HT1080 (cell line): Measurements from ENCODE around the gene TRPM2. TPM values are rescaled to one million over a fixed set of nuclear protein-coding genes. Genes with fewer than 3 reads are reported as not detected.

ENCODE experiments used
- DNase-seq: peaks from one replicate; pipeline ENCODE4 v3.0.0-alpha.2; 2015; ENCODE audit warnings: low read depth
- total RNA-seq: library from RNA; depleted of rRNA; stranded (reverse); fragments of >200 nt; shearing (Covaris generic); gene quantifications from 2 replicates; pipeline ENCODE4 v1.2.3, GENCODE V29; 2014

Gene TRPM2
- total RNA-seq, 1 experiment from 2014 or later = 1.4 TPM

DNA sequence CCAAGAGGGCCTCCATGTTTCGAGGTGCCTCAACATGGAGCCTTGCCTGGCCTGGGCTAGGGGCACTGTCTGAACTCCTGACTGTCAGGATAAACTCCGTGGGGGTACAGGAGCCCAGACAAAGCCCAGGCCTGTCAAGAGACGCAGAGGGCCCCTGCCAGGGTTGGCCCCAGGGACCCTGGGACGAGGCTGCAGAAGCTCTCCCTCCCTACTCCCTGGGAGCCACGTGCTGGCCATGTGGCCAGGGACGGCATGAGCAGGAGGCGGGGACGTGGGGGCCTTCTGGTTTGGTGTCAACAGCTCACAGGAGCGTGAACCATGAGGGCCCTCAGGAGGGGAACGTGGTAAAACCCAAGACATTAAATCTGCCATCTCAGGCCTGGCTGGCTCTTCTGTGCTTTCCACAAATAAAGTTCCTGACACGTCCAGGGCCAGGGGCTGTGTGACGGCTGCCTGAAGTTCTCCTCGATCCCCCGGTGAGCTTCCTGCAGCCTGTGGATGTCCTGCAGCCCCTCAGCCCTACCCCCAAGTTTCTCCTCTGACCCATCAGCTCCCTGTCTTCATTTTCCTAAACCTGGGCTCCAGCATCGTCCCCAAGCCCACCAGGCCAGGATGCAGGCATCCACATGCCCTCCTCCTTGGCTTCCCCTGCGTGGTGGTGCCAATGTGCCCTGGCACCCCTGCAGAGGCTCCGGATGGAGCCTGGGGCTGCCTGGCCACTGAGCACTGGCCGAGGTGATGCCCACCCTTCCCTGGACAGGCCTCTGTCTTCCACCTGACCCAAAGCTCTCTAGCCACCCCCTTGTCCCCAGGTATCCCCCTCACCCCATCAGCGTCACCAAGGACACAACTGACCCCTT, 89.1 kb downstream of the TRPM2 start:
- DNase-seq = no peak

DNA sequence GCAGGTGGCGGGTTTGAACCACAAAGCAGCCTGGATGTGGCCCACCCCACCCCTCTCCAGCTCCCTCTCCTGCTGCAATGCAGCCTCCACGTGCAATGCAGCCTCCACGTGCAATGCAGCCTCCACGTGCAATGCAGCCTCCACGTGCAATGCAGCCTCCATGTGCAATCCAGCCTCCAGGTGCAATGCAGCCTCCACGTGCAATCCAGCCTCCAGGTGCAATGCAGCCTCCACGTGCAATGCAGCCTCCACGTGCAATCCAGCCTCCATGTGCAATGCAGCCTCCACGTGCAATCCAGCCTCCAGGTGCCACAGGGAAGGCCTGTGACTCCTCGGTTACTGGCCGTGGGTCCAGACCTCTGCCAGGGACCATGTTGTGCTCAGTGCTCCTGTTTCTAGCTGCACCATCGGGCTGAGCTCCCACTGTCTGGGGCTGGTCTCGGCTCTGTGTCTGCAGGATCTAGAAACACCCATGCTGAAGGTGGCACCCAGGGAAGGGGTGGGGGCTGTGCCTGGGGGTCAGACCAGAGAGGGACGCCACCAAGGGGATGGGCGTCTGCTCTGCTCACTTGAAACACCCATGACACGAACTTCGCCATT, 90.0 kb downstream of the TRPM2 start:
- no peak for DNase-seq

GRCh38 chr21:44443891-44444285, 90.5 kb downstream of the TRPM2 start:
- DNase-seq = no peak

- no peak for DNase-seq
Observed at GRCh38 chr21:44444286-44444931, 91.0 kb downstream of the TRPM2 start.

GRCh38 chr21:44445145-44445812, 91.9 kb downstream of the TRPM2 start:
- no peak for DNase-seq

- DNase-seq = no peak
Observed at GRCh38 chr21:44448651-44449131, 95.3 kb downstream of the TRPM2 start.

DNA sequence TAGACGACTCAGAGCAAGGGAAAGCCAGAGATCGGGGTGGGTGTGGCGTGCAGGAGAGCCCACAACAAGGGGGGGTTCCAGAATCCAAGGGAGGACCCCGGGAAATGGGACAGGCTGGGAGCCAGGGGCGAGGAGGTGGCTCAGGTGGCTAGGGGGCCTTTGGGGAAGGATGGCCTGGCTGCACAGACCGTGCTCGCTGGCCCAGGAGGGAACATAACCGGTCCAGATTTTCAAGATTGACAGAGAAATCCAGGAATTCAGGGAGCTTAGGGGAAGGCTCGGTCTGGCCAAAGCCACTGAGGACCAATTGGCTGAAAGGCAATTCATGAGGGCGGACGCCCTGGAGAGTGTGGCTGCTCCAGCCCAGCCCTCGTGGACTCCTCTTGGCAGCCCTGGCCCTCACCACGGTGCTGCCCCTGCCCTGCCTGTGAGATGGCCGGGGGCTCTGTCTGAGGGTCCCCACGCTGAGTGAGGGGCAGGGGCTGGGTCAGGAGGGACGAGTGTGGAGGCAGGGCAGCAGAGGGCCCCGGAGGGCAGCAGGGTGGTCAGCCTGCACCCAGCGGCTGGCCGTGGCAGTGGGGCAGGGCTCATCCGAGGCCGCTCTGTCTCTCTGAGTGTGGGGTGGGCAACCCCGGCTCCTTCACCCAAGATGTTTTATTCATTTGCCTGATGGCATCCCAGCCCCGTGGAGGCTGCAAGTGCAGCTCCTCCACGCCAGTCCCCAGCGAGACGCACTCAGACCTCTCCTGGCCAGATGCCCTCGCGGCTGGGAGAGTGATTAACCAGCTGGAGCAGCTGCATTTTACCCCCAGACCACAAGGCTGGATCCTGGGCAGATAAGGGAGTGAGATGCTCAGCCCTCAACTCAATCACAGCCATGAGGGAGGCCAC, 96.3 kb downstream of the TRPM2 start:
- DNase-seq = no peak

GRCh38 chr21:44450402-44450801, 97.0 kb downstream of the TRPM2 start:
- no peak for DNase-seq

GRCh38 chr21:44450999-44451398, 97.6 kb downstream of the TRPM2 start:
- no peak for DNase-seq

GRCh38 chr21:44453120-44453519, 99.7 kb downstream of the TRPM2 start:
- no peak for DNase-seq

GRCh38 chr21:44454058-44454457, 100.6 kb downstream of the TRPM2 start:
- DNase-seq = no peak

GRCh38 chr21:44454747-44455523, 101.5 kb downstream of the TRPM2 start, which contains the start of gene LRRC3:
LRRC3 (plus strand) TSS chr21:44455510; CDS start chr21:44456645, 1,135 bp downstream.
- DNase-seq = no peak

GRCh38 chr21:44455524-44456213, 102.2 kb downstream of the TRPM2 start:
- DNase-seq = no peak

DNA sequence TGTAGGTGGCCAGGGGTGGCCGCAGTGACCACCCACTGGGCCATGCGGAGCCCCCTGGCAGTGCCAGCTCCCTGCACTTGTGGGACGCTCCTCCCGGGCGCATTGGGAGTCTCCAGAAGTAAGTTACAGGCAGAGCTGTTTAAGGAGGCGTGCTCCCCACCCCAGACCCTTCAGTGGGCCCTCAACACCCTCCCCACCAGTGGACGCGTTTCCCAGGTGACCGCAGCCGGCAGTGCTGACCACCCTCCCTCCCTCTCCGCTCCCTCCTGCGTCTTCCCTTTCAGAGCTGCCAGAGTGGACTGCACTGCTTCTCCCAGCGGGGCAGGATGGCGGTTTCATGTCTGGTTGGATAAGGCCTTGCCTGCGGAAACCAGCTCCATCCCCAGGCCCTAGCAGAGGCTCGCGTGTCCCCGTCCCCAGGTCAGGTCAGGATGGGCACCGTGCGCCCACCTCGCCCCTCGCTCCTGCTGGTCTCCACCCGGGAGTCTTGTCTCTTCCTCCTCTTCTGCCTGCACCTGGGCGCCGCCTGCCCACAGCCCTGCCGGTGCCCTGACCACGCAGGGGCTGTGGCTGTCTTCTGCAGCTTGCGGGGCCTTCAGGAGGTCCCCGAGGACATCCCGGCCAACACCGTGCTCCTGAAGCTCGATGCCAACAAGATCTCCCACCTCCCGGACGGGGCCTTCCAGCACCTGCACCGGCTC, 102.9 kb downstream of the TRPM2 start:
- DNase-seq = no peak

GRCh38 chr21:44456915-44457736, 103.7 kb downstream of the TRPM2 start:
- no peak for DNase-seq

DNA sequence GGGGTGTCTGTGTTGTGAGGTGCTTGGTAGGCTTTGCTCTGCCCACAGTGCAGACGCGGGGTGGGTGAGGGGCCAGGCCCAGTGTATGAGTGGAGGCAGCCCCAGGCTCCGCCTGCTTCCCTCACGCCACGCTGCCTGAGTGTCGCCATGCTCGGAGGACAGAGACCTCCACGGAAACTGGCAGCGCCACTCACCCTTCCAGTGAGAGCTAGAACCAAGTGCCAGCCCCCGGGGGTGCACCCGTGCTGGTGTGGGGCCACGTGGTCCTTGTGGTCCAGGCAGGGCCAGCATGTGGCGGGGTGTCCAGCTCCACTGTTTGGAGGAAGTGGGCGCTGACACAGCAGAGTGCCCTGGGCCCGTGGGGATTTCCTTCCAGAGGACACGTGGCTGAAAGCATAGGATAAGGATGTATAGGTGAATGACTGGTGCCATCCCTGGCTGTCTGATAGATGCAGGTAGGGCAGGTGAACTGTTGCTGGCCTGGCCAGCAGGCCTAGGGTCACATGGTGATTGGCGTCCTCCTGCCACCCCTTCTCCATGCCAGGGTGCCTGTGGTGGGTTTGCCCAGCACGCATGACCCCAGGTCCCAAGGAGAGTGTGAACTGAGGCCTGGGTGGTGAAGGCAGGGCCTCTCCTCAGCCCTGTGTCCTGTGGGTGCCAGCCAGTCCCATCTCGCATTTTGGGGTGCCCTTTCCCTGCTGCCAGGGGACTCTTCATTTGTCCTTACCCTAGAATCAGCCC, 105.7 kb downstream of the TRPM2 start:
- no peak for DNase-seq
